NCI-H128 (cell line): Measurements from ENCODE around the gene EPB41L2.

Experiments
- DNase-seq: peaks from one replicate; lab custom pipeline; 2025; ENCODE audit not compliant: unreplicated experiment; lab: John Stamatoyannopoulos, UW

The EPB41L2 gene

DNA sequence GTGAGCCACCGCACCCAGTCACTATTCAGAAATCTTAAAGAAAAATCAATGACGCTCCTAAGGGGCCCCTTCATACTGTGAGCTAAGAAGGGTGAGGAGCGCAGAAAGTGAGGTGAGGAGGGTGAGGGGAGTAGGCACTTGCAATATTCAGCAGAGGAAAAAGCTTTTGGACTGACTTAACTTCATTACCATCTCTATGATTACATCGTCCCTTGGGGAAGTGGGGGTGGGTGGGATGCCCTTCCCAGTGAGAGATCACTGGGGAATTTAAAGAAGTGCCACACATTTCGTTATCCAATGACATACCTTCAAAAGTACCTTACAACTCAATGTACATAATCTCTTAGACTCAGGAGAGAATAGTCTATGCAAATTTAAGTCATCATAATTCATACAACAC, 189.3 kb downstream of the EPB41L2 start:
- DNase-seq = no peak

- DNase-seq = no peak
Observed at GRCh38 chr6:130872250-130873095, 190.6 kb downstream of the EPB41L2 start.

- no peak for DNase-seq
Observed at GRCh38 chr6:130870179-130870880, 192.7 kb downstream of the EPB41L2 start.

GRCh38 chr6:130869681-130870080, 193.4 kb downstream of the EPB41L2 start:
- DNase-seq = no peak

DNA sequence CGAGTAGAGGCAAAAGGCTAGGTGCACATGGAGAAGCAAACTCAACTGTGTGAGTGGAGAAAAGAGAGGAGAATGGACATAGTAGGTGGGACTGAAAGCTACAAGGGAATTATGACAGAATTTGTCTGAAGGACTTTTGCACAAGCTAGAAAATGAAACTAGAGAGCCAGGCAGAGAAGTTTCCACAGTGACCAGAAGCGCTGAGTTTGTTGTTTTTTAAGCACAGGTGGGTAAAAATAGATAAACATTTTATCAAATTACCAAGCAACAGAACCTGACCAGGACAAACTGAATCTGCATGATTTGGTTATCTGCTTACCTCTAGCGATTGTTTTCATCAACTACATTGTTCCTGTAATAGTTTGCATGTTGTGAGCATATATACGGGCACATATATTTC, 197.3 kb downstream of the EPB41L2 start:
- DNase-seq = no peak

DNA sequence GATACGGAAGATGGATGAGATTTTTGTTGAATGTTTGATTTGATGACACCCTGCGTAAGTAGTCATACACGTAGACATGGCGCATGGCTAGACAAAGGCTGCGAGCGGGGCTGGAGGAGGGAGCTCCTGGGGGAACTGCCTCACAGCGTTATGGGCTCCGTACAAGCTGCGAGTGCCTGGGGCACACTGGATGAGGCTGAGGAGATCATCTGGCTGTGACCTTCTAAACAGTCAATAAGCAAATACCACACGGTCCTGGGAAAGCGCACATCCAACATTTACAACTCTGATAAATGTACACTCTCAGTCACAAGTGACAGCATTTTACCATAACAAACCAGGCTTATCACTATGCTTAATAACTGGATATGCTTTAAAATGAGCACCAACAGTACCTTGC, 198.7 kb downstream of the EPB41L2 start:
- no peak for DNase-seq

DNA sequence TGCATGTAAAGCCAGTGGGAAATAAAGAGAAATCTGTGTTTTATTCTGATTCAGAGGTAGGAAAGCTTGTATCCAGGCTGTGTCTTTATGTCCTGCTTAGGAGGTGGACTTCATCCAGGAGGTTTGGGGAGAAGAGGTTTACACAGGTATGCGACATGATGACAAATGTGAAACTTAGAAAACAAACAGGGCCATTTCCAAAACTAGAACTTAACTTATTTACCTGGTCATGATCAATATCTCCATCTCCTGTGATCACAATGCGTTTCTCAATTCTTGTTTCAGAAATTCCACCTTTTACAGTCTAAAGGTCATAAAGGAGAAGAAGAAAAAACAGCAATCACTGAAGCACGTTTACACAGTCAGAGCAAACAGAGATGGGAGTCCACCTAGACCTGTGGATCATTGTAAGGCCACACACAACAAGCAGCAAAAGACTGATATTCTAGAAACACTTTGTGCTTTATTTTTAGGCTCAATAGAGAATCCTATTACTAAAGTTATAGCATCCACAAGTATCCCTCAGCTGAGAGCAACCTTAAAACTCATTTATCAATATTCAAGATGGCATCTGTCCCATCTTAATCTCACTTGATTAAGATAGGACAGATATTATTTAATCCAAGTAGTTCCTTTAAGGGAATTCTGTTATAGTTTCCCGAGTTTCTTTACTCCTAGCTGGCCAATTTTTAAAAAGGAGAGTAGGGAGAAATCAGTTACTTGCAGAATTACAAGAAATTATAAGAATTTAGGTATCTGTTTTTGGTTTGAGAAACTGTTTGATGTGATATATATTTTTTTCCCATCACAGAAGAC, 199.4 kb downstream of the EPB41L2 start:
- no peak for DNase-seq

DNA sequence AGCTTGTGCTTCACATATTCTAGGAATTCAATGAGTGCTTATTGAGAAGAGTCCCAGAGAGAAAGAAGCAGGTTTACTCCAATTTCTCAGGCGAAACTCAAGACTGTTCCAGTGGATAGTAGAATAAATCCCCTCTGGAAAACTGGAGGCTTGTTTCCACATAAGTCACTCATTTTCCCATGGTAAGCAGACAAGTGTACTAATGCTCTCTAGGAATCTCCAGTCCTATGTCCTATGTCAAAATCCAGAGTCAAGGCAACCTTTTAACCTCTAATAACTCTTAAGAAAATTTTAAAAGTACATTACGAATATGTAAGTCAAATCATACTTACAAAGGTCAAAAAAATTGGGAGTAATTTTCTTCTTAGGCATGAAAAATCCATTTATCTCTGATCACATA, 200.7 kb downstream of the EPB41L2 start:
- DNase-seq = no peak

DNA sequence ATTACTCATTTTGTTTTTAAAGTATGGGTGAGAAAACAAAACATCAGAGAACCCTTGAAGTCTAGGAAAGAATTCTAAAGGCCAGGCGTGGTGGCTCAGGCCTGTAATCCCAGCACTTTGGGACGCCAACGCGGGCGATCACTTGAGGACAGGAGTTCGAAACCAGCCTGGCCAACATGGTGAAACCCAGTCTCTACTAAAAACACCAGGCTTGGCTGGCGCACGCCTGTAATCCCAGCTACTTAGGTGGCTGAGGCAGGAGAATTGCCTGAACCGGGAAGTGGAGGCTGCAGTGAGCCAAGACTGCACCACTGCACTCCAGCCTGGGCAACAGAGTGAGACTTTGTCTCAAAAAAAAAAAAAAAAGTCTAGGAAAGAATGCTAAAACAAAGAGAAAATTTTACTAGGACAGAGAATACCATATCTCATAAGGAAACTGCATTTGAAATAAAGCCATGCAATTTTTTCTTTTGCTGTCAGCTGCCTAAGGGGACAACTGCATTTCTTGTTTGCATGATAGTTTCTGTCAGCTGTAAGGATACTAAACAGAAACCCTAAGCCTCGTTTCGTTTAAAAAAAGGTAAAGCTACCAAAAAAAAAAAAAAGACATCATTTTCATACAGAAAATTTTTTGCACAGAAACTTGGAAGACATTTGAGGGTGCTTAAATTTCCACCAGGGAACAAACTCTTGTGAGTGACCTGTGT, 203.7 kb downstream of the EPB41L2 start:
- no peak for DNase-seq

DNA sequence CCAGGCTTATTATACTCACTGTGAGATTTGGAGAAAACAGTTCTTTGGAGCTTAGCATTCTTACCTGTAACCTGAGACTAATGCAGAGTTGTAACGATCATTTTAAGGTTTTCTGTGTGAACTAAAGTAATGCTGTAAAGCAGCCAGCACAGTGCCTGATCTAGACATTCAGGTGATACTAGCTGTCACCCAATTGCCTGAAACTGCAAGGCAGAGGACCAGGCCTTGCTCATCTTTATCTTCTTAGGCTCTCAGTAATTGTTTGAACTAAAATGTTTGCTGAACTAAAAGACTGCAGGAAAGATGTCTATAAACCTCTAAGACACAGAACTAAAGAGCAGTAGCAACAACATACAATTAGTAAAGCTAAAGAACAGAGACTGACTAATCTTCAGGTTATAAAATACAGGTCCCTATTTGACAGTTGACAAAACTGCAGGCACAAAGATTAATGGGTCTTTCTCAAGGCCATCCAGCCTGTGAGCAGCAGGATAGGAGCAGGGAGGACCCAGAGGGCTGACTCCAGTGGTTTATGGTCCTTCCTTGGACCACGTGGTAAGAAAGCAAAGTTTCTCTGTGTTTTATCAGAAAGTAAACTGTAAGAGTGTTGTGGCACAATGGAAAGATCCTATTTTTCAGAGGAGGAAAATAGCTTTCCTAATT, 204.4 kb downstream of the EPB41L2 start:
- no peak for DNase-seq

DNA sequence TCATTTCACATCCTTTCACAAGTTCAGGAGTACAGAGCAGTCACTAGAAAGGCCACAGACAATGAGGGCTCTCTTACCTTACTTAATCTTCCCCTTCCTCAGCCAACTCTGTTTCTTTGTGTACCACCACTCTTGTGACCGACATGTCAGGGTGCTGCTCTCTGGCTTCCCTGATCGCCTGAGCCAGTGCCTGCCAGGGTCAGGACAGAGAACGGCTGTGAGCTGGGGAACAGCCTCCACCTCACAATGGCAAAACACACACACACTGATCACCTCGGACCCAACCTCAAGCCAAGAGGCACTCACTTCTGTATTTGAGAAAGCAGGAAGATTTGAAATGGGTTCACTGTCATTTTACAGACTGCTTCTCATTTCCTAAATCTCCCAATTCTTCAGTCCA, 205.0 kb downstream of the EPB41L2 start:
- no peak for DNase-seq

DNA sequence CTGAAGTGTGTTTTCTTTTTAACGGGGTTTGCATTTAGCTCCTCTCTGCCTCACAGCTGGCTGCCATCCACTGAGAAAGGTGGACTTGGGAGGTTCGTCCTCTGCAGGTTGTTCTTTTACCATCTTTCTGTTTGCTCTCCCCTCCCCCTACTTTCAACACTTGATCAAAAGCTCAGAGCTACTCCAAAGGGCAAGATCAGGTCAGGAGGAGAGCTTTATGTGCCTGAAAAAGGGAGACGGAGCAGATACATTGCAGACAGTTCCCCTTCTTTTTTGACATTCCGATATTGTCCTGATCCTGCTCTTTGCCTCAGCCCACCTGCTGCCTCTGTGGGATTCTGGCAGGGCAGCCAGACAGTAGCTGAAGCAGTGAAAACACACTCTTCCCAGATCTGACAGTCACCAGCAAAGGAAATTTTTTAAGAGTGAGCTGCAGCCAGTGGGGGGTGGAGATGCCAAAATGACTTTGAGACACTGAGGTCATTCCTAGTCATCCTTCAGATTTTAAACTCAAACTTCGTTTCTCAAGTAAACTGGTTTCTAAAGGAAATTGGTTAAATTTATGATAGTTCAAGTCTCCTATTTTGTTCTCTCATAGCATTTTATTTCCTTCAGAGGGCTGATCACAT, 209.4 kb downstream of the EPB41L2 start:
- no peak for DNase-seq

- DNase-seq = no peak
Observed at GRCh38 chr6:130852844-130853554, 210.0 kb downstream of the EPB41L2 start.

DNA sequence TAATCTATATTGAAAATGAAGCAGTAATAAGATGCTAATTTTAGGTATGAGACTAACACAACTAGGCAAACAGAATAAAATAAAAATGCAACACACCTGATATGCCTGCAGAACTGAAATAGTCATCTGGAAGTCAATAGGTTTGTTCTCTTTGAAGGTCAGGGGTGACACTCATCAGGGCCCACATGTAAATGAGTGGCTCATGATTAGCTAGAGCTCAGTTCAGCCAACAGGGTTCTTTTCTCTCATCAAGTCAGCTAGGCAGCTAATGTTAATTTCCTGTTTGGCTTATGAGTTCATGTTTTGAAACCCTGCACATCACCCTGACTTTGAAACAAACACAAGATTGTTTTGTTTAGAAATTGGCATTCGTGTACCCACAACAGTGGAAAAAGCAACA, 212.0 kb downstream of the EPB41L2 start:
- no peak for DNase-seq

DNA sequence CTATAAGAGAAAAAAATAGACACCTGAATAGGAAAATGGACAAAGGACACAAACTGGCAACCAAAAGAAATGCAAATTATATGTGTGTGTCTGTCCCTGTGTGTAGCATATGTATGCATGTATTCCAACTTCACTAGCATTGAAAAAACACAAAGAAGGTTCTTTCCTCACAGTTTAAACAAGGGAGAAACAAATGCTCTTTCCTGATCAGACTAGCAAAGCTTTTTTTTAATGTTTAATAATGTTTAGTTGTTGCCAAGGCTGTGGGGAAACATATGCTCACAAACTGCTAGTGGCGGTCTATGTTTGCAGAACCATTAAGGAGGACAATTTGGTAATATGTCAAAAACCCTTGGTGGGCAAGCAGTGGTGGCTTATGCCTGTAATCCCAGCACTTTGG, 213.5 kb downstream of the EPB41L2 start:
- DNase-seq = no peak

GRCh38 chr6:130848945-130849344, 214.1 kb downstream of the EPB41L2 start:
- no peak for DNase-seq

DNA sequence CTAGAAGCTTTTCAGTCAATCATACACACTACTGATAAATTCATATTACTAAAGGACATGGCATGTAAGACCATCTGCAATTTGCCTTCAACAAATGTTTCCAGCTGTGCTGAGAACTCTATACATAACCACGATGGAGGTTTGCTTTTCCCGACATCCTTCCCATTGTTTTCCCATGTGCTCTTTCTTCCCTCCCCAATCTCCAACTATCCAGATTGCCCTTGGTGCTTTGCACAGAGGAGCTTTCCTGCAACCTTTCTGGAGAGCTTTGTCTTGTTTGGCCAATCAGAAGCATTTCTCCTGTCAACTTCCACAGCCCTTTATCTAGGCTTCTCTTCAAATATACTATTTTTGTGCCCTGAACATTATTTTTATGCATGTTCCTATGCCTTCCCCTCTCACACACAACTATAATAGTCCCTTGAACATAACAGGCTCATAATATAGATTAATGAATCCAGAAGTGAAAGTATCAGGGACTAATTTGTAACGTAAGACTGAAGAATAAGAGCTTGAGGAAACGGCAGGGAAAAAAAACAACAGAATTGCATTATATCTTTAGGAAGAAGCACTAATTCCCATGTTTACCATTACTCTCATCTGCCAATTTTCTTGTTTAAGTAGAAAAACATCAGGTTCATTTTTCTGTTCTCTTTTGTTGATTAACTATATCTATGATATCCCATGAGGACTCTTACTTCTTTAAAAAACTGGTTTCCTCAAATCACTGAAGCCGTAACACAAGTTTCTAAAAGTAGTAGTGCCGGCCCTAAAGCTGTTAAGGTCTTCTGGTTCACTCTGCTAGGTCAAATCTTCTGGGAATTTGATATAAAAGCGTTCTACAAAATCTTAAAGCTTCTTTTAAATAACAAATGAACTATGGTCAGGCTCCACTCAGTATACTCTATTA, 215.8 kb downstream of the EPB41L2 start:
- DNase-seq = no peak

- no peak for DNase-seq
Observed at GRCh38 chr6:130846501-130846900, 216.5 kb downstream of the EPB41L2 start.
